ENCODE measurements around the gene NDUFB10.
"Not testable (repeated sequence)": the region's sequence is repeated elsewhere in the genome, so short reads cannot be mapped to it uniquely, and the experiment has no call there.

The NDUFB10 gene

DNA sequence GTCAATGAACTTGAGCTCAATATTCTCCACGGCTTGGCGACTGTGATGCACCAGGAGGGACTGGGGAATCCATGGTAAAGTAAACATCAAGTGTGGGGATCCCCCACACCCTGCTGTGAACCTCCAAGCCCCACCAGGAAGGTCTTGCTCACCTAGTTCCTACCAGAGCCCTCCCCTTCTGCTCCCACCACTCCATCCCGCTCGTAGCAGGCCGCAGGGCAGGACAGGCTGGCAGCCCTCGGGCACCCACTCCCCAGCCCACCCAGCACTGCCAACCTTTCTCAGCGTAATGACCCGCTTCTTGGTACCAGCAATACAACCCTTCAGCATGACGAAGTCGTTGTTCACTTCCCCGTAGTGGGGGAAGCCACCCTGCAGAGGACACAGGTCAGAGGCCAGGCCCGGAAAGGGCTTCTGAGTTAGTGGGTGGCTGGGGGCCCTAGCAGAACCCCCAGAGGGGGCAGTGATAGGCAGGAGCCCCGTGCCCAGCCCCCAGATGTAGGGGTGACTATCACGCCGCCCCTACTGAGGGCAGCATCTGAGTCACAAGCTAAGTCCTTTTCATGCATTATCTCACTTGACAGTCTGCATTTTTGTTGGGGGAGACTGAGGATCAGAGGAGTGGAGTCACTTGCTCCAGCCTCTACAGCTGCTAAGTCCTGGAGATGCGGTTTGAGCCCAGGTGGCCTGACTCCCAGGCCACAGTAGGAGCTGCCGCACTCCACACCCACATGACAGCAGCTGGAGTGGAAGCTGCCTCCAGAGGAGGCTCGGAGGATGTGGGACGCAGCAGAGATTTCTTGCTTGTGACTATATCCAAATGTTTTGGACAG is 13.6 kb upstream of the NDUFB10 start:
- DNase-seq (ENCODE audit: low spot score) = no peak

DNA sequence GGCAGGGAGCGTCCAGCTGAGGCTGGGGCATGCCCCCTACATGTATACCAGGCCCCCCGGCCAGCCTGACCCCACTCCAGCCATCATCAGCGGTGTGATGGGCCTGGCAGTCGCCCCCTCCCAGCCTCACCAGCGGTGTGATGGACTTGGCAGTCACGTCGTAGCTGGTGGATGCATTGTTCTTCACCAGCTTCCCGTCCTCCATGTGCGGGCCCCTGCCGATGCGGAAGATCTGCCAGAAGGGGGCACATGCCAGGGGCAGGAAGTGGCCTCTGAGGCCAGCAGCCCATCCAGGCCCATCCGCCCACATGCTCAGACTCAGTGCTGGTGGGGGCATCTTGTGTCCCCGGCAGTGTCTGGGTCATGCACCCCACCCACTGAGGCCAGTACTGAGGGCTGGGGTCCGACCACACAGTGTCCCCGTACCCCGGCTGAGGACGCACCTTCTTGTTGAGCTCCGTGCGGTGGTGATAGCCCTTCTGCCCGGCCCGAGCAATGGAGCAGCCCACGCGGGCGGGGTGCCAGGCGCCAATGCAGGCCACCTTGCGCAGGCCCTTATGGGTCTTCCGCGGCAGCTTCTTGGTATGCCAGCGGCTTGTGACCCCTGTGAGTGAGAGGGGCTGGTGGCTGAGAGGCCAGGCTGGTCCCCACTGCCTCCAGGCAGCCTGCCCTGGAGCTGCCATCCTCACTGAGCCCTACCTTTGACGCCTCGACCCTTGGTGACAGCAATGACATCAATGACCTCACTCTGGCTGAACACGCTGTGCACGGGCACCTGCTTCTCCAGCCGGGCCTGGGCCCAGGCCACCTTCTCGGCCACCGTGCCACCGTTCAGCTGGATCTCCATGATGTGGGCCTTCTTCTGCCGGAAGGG is 12.6 kb upstream of the NDUFB10 start:
- DNase-seq (ENCODE audit: low spot score) = no peak

DNA sequence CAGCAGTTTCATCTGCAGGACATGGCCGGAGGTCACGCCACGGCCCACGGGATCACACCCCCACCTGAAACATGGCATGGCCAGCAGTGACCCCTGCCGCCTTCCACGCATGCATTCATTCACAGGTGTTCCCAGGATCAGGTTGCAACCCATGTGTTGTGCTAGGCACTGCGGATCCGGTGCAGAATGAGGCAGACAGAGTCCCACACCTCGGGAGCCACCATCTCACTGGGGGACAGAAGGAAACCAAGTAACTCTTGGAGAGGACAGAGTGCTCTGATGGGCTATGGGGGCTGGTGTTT is 12.0 kb upstream of the NDUFB10 start:
- DNase-seq (ENCODE audit: low spot score) = no peak

DNA sequence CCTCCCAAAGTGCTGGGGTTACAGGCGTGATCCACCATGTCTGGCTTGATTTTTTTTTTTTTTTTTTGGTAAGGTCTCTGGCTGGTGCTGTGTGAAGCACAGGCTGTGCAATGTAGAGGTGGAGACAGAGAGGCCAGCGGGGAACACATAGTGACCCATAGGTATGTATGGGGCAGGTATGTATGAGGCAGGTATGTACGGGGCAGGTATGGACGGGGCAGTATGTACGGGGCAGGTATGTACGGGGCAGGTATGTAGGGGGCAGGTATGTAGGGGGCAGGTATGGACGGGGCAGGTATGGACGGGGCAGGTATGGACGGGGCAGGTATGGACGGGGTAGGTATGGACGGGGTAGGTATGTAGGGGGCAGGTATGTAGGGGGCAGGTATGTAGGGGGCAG is 9.8 kb upstream of the NDUFB10 start:
- no peak for DNase-seq (ENCODE audit: low spot score)

DNA sequence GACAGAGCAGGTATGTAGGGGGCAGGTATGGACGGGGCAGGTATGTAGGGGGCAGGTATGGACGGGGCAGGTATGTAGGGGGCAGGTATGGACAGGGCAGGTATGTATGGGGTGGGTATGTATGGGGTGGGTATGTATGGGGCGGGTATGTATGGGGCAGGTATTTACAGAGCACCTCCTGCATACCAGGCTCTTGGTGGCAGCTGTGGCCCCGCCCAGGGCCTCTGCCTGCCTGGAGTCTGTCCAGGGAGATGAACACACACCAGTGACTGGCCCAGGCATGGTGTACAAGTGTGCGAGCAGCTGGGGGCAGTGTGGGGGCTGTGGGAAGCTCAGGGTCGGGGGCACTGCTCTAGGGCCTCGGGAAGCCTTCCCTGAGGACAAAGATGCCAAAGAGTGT is 9.3 kb upstream of the NDUFB10 start:
- DNase-seq (ENCODE audit: low spot score) = no peak

DNA sequence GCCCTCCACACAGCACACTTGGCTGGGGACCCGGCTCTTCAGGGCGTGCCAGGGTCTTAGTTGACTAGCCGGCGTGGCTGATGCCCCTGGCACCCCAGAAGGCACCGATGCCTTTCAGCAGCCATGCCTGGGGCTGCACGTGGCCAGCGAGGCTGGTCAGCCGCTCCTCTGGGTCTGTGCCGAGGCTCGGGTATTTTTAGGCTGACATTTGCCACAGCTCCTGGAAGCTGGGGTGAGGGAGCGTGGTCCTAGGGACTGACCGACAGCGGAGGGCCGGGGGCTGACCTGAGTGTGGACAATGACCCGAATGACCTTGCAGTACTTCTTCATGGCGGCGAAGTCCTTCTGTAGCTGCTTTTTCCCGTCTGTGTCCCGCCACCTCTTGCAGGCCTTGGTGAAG is 8.8 kb upstream of the NDUFB10 start:
- DNase-seq (ENCODE audit: low spot score) = no peak

DNA sequence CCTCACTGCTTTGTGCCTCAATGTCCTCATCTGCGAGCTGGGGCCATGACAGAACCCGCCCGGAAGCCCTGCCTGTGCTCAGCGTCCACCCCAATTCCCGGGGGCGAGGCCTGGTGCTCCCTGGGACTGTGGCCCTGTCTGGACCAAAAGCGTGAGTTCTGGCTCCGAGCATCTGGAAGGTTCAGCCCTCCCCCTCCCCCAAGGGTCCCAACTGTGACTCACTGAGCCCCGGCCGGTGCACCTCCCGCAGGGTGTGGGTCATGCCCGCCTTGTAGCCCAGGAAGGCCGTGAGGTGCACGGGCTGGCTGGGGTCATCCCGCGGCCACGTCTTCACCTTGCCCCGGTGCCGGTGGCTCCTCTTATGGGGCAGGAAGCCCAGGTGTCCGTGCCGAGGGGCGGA is 5.6 kb upstream of the NDUFB10 start:
- no peak for DNase-seq (ENCODE audit: low spot score)

DNA sequence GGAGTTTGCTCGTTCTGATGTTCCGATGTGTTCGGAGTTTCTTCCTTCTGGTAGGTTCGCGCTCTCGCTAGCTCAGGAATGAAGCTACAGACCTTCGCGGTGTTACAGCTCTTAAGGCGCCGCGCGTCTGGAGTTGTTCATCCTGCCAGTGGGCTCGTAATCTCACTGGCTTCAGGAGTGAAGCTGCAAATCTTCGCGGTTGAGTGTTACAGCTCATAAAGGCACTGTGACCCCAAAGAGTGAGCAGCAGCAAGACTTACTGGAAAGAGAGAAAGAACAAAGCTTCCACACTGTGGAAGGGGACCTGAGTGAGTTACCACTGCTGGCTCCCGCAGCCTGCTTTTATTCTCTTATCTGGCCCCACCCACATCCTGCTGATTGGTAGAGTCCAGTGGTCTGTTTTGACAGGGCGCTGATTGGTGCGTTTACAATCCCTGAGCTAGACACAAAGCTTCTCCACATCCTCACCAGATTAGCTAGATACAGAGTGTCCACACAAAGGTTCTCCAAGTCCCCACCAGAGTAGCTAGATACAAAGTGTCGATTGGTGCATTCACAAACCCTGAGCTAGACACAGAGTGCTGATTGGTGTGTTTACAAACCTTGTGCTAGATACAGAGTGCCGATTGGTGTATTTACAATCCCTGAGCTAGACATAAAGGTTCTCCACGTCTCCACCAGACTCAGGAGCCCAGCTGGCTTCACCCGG is 1.8 kb upstream of the NDUFB10 start:
- not testable (repeated sequence) for DNase-seq (ENCODE audit: low spot score)

DNA sequence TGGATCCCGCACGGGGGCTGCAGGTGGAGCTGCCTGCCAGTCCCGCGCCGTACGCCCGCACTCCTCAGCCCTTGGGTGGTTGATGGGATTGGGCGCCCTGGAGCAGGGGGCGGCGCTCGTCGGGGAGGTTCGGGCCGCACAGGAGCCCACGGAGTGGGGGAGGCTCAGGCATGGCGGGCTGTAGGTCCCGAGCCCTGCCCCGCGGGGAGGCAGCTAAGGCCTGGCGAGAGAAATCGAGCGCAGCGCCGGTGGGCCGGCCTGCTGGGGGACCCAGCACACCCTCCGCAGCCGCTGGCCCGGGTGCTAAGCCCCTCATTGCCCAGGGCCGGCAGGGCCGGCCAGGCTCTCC is 1.2 kb upstream of the NDUFB10 start:
- DNase-seq (ENCODE audit: low spot score) = not testable (repeated sequence)

DNA sequence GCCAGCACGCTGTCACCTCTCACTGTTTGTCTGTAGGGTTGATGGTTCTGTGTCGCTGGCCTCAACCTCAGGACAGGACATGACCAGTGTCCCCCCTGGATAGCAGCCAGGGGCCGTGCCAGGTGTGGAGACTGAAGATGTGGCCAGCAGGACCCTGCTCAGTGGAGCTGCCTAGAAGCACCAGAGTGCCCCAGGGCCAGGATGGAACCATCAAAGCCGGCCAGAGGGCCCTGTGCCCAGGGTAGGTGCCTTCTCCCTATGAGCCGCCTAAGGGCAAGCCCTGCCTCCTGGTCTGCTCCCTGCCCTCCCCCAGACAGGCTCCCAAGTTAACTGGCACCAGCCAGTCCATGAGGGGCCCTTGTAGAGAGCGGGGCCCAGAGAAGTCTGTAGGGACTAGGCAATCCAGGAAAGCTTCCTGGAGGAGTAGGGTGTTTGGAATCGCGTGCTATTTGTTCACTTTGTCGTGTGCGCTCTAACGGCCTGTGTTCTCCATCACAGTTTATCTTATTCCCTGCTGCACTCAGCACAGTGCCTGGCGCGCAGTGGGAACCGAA is 546 bp upstream of the NDUFB10 start:
- DNase-seq (ENCODE audit: low spot score) = no peak

DNA sequence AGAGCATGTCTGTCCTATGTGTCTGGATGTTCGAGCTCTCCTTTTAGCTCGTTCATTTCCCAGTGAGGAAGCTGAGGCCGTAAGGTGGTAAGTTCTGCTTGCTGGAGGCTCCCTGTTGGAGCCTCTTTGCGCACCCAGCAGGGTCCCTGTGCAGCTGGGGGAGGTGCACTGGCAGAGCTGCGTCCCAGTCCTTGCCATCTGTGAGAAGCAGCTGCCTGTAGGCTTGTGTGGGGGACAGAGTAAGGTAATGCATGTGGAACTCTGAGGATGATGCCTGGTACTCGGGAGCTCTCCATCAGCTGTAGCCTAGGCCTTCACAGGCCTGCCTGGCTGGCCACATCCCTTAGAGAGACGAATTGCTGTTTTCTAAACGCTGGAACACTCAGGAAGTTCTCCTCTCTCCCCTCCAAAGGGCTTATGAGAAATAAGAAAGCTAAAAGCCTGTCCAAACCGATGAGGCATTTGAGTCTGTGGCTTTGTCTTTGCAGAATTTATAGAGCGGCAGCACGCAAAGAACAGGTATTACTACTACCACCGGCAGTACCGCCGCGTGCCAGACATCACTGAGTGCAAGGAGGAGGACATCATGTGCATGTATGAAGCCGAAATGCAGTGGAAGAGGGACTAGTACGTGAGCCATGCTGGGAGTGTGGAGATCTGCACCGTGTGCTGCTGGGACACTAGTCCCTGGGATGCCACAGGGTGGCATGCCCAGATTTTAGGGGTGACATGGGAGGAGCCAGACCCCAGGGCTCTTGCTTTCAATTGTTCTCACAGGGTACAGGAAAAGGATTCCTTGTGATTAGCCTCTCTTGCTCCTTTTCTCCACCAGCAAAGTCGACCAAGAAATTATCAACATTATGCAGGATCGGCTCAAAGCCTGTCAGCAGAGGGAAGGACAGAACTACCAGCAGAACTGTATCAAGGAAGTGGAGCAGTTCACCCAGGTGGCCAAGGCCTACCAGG is 1.6 kb downstream of the NDUFB10 start:
- DNase-seq (ENCODE audit: low spot score) = peak; percentile 77

DNA sequence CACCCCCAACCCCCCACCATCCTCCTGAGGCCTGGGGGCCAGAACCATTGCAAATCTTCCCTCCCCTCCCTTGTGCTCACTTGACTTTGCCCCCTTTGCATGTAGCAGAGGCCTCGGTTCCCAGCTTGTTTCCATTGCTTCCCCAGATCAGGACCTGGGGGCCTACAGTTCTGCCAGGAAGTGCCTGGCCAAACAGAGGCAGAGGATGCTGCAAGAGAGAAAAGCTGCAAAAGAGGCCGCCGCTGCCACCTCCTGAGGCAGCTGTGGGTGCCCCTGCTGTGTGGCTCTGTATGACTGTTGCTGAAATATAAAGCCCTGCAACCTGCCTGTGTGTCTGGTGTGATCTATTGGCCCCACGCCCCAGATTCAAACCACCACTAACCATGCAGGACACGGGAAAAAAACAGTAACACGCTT is 2.3 kb downstream of the NDUFB10 start:
- DNase-seq (ENCODE audit: low spot score) = no peak

DNA sequence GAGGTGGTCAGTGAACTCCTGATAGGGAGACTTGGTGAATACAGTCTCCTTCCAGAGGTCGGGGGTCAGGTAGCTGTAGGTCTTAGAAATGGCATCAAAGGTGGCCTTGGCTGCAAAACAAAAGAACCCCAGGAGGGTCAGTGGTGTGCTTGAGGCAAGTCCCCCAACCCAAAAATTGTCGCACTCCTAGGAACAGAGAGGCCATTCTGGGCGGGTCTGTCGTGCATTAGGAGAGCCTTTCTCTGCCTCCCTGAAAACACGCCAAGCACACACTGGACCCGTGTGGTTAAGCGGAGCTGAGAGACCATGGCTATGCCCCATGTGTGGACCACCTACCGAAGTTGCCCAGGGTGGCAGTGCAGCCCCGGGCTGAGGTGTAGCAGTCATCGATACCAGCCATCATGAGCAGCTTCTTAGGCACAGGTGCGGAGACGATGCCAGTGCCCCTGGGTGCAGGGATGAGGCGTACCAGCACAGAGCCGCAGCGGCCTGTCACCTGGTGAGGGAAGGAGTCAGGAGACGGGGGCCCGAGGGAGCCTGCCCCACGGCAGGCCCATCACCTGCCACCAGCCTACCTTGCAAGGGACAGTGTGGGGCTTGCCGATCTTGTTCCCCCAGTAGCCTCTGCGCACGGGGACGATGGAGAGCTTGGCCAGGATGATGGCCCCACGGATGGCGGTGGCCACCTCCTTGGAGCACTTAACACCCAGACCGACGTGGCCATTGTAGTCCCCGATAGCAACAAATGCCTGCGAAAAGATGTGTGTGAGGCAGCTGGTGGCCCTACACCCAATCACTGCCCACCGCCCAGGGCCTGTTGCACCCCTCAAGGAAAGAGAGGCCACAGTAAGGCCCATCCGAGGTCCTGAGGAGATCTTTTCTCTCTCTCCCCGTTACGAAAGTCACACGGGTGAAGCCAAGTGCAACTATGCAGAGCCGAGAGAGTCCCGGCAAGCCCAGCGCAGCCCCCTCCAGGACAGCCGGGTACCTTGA is 3.1 kb downstream of the NDUFB10 start:
- not testable (repeated sequence) for DNase-seq (ENCODE audit: low spot score)

DNA sequence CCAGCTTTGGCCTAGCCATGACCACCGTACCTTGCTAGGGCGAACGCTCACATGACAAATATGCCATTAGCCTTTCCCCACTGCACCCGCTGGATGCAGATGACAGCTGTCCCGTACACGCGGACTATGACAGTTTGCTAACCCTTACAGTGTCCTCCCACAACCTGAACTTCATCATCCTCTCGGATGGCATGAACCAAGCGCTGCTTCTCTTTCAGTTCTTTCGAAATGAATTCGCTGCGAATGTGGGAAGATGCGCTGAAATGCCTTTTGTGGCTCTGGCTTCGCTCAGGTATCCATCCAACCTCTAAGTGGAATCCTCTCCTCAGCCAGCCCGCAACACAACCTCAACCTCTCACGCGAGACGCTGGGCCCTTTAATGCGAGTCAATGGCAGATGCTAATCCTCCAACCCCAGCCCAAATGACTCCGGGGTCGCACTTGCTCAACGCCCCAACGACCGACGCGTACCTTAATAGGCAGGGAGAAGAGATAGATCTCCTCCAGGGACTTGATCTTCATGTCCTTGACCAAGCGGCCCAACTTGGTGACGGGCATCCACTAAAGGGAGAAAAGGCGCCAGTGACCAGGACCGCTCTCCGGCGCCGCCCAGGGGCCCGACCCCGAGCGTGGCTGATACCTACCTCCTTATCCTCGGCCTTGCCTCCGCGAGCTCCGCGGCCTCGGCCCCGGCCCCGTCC is 4.6 kb downstream of the NDUFB10 start:
- peak; percentile 57 for DNase-seq (ENCODE audit: low spot score)

DNA sequence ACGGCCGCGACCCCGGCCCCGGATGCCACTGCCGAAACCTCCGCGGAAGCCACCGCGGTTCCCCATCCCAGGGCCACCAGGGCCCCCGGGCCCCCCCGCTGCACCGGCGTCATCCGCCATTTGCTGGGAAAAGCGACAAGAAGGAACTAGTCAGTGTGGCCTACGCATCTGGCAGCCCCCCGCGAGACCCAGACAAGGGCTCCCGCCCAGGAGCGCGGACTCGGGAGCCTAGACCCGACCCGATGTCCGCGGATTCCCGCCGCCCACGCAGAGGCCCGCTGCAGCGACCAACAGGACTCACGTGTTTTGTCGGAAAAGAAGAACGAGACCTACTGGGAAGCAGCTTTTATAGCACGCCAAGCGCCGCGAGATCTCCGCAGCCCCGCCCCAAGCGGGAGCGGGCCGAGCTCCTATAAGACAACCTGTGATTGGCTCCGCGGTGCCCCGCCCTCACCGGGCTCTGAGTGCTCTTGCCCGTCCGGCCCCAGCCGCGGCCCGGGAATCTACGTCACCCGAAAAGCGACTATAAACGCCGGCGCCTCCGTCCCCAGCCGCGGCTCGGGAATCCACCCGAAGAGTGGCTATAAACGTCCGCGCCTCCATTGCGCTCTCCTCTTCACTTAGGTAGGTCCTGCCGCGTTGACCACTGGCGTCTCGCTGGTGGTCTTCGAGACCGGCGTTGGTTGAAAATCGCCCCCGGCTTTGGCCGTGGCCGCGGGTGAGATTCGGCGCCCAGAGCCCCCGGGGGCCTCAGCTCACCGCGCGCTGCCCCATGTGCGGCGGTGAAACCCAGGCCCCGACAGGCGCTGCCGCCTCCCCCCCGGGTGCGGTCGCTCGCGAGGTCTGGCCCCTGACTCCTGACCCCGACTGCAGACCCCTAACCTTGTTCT is 5.4 kb downstream of the NDUFB10 start, which contains the start of gene RPS2:
RPS2 (minus strand) TSS at position 321 of the 890 bp plus-strand sequence; CDS start at position 120, 201 bp downstream.
- DNase-seq (ENCODE audit: low spot score) = peak; percentile 98

DNA sequence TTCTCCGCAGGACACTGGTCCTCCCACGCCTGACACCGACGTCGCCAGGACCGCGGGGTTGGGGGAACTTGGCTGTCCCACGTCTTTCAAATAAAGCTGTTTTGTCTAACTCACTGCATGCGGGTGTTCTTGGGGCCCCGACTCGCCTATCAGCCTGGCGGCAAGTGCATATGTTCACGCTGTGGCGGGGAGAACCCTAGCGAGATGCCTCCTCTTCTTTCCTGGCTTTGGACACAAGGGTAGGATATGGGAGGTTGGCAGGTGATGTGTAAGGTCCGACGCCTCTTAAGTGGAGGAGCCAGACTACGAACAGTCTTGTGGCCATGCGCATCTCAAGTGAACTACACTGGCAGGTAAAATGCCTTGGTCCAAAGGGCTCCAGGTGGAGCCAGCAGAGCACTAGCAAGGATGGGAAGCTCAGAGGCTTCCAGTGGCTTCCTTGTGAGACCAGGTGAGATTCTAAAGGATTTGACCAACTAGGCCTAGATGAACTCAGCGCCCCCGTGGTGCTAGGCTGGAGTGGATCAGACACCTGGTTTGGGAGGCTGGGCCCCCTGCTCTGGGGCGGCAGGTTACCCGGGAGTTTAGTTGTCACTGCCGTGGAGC is 6.2 kb downstream of the NDUFB10 start:
- no peak for DNase-seq (ENCODE audit: low spot score)

DNA sequence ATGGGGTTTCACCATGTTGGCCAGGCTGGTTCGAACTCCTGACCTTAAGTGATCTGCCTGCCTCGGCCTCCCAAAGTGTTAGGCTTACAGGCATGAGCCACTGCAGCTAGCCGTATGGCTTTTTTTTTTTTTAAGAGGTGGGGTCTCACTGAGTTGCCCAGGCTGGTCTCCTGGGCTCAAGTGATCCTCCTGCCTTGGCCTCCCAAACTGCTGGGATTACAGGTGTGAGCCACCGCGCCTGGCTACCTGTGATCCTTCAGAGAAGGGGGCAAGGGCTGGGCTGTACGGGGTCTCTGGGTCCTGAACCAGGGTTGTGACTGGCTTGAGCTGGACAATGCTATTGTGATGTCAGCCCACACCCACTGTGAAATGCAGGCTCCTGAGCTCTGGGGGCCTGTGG is 7.1 kb downstream of the NDUFB10 start, which contains the start of gene RNF151:
RNF151 (plus strand) TSS at position 397 of the 400 bp plus-strand sequence. CDS start 26 bp downstream, outside the sequence.
- DNase-seq (ENCODE audit: low spot score) = no peak

All from SK-N-DZ (cell line).